ENCODE results near the gene ZNF267.

- TF ChIP-seq CTCF (IDR thresholded peaks at IDR 0.05) (no peak), POLR2A (IDR thresholded peaks at IDR 0.05) (no peak)
Observed at GRCh38 chr16:31877876-31878642, 4.5 kb downstream of the ZNF267 start.

Data from thyroid gland (tissue), 4 donors.